HG03442 (cell line): ENCODE measurements around the gene OR2K2.
"Not testable (repeated sequence)": the region's sequence is repeated elsewhere in the genome, so short reads cannot be mapped to it uniquely, and the experiment has no call there.

ENCODE experiments used
- ATAC-seq: cut with Tn5 transposase; IDR thresholded peaks from one replicate; pipeline ENCODE4 v1.9.1; 2021; ENCODE audit warnings: mild to moderate bottlenecking, moderate library complexity; ENCODE audit not compliant: unreplicated experiment

OR2K2 gene, protein sequence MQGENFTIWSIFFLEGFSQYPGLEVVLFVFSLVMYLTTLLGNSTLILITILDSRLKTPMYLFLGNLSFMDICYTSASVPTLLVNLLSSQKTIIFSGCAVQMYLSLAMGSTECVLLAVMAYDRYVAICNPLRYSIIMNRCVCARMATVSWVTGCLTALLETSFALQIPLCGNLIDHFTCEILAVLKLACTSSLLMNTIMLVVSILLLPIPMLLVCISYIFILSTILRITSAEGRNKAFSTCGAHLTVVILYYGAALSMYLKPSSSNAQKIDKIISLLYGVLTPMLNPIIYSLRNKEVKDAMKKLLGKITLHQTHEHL

GRCh38 chr9:111330124-111330523, at the start of gene OR2K2:
TSS of gene OR2K2 (minus strand) at chr9:111330224. CDS start at chr9:111328433, 1,791 bp downstream.
- no peak for ATAC-seq

DNA sequence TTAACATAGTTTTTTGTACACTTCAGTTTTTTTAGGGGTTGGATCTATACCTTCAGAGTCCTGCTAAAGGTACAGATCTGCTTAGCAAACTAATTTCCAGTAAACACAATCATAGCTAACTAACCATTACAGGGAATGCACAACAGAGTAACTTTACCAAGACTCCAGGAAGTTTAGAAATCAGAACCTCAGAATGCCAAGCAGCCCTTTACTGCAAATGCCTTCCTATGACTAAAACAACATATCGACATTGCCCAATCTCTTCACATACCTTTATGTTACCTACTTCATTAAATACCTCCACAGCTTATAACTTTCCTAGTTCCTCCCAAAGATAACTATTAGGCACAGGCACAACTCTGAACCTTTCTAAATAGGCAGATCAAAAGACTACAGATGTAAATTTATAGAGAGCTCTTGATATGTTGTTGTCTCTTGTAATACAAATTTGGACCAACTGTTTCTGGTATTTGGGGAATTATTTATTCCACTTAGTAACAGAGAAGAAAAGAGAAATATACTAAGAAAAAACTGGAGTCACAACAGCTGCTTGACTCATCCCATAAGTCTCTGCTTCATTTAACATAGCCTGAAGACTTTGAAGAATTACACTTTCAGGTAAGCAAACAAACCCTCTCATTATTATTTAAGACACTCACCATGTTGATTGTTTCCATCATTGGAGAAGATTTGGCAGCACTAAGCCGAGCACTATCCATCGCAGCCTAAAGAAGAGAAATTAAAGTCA, 46.0 kb upstream of the OR2K2 start:
- ATAC-seq, result no peak

- no peak for ATAC-seq
These were observed 45.0 kb upstream of the OR2K2 start for GRCh38 chr9:111375062-111375461.

- ATAC-seq, result no peak
These were observed 42.3 kb upstream of the OR2K2 start for GRCh38 chr9:111372297-111372696.

GRCh38 chr9:111366978-111367377, 37.0 kb upstream of the OR2K2 start:
- no peak for ATAC-seq

- no peak for ATAC-seq
These were observed 32.5 kb upstream of the OR2K2 start for GRCh38 chr9:111362526-111362925.

GRCh38 chr9:111360881-111361280, 30.9 kb upstream of the OR2K2 start:
- ATAC-seq, result no peak

DNA sequence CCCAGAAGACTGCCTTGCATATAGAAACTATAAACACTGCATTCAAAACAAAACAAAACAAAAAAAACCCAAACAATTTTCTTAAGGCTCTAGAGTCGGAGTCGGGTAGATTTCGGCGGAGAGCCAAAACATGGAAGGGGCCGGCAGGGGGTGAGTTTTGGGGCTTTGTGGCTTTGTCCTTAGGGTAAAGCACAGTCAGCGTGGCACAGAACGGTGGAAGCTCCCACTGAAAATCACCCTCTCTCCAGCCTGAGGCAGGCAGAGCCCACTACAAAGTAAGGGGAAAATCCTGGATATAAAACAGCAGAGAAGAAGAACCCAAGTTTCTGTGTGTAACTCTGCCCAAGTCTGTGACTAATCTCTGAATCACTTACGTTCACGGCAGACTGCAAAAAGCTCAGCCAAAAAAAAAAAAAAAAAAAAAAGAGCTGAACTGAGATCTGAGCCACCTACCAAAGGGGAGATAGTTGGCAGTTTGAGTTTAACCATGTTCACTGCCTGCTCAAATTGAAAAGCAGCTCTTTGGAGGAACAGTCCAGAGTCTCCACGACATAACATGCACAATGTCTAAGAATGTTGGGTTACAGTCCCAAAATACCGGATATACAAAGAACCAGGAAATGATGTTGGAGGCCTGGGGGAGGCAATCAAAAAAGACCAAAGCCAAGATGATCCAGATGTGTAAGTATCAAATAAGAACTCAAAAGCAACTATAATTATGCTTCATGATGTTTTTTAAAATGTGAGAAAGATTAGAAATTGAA, 26.6 kb upstream of the OR2K2 start:
- ATAC-seq, result no peak

GRCh38 chr9:111352545-111352944, 22.5 kb upstream of the OR2K2 start:
- ATAC-seq, result no peak

DNA sequence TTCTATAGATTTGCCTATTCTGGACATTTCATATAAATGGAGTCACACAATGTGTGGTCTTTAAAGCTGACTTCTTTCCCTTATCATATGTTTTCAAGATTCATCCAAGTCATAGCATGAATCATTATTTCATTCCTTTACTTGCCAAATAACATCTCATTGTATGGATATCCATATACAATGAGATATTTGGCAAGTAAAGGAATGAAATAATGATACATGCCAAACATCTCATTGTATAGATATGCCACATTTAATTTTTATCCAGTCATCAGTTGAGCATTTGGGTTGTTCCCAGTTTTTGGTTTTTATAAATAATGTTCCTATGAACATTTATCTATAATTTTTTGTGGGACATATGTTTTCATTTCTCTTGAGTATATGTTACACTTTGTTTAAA, 20.5 kb upstream of the OR2K2 start:
- ATAC-seq, result no peak

- no peak for ATAC-seq
These were observed 19.7 kb upstream of the OR2K2 start for GRCh38 chr9:111349766-111350165.

DNA sequence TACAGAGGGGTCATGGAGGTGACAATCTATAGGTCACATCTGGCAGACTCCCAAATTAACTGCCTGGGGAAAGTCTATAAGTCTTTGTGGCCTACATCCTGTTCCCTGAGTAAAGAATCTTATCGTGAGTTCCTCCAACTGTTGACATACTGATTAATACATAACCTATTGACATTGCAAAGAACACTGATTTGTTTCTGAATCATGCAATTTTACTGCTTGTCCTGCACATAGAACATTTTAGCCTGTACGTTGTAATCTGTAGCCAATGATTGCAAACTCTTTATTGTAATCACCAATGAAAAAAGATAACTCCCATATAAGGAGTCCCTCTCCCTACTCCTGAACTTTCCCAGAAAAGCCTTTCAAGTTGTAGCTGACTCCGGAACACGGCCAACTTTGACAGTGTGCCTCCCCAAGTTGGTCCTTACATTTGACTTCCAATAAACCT, 18.8 kb upstream of the OR2K2 start:
- ATAC-seq, result no peak

DNA sequence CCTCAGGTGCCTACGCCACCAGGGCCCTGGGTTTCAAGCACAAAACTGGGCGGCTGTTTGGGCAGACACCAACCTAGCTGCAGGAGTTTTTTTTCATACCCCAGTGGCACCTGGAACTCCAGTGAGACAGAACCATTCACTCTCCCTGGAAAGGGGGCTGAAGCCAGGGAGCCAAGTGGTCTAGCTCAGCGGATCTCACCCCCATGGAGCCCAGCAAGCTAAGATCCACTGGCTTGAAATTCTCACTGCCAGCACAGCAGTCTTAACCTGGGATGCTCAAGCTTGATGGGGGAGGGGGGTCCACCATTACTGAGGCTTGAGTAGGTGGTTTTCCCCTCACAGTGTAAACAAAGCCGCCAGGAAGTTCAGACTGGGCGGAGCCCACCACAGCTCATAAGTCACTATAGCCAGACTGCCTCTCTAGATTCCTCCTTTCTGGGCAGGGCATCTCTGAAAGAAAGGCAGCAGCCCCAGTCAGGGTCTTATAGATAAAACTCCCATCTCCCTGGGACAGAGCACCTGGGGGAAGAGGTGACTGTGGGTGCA, 4.4 kb upstream of the OR2K2 start:
- ATAC-seq, result not testable (repeated sequence)

DNA sequence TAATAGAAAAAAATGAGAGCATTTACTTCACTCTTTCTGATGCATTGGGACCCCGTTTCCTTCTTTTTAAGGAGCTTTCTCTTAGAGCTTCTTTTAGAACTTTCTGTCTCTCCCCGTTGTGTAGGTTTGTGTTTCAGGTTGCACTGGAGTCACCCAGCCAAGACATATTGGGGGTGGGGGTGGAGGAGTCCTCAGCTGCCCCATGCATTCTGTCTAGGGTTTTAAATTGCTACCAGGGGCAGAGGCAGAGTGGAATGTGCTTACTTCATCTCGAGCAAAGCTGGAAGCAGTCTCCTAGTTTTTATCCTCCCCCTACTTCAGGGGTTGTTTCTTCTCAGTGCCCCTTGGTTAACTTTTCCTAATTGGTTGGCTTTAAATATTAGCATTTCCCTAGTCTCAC, 9.4 kb downstream of the OR2K2 start:
- ATAC-seq, result no peak

DNA sequence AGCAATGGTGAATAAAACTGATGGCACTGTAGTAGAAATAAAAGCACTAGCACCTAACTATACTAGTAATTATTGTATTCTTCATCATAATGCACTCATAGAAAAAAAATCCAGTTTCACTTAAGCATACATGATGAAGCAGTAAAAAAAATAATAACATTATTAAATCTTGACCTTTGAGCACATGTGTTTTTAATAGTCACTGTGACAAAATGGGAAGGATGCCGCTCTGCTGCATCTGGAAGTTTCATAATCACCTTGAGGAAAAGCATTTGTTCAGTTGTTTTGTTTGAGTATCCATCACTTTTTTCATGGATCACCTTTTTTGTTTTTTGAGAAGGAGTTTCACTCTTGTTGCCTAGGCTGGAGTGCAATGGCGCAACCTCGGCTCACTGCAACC, 13.2 kb downstream of the OR2K2 start:
- ATAC-seq, result no peak

- no peak for ATAC-seq
These were observed 24.1 kb downstream of the OR2K2 start for GRCh38 chr9:111305914-111306313.

DNA sequence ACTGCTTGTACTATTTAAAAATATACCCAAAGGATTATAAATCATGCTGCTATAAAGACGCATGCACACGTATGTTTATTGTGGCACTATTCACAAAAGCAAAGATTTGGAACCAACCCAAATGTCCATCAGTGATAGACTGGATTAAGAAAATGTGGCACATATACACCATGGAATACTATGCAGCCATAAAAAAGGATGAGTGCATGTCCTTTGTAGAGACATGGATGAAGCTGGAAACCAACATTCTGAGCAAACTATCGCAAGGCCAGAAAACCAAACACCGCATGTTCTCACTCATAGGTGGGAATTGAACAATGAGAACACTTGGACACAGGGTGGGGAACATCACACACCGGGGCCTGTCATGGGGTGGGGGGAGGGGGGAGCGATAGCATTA, 26.0 kb downstream of the OR2K2 start:
- ATAC-seq, result not testable (repeated sequence)

- ATAC-seq, result no peak
These were observed 28.8 kb downstream of the OR2K2 start for GRCh38 chr9:111301195-111301594.

- ATAC-seq, result no peak
These were observed 29.8 kb downstream of the OR2K2 start for GRCh38 chr9:111300140-111300735.

DNA sequence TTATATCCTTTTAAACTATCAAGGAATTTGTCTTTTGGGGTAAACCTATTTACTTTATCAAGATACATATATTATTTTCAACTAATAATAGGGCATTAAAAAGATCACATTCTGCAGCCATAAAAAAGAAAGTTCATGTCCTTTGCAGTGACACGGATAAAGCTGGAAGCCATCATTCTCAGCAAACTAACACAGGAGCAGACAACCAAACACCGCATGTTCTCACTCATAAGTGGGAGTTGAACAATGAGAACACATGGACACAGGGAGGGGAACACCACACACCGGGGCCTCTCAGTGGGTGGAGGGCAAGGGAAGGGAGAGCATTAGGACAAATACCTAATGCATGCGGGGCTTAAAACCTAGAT, 30.4 kb downstream of the OR2K2 start:
- ATAC-seq, result not testable (repeated sequence)
